AG10803 (cell line): Measurements from ENCODE around the gene JAK2.
"Not testable (repeated sequence)": the region's sequence is repeated elsewhere in the genome, so short reads cannot be mapped to it uniquely, and the experiment has no call there.

Source experiments
- DNase-seq: peaks from one replicate; pipeline ENCODE4 v3.0.0; 2010; ENCODE audit warnings: low read depth
- H3K4me3 ChIP-seq: 2 replicates; pipeline ENCODE4 v1.5.1; 2011; ENCODE audit warnings: mild to moderate bottlenecking, low read length, control low read depth
- TF ChIP-seq, protein P1 (sequence below): conservative IDR thresholded peaks from 2 replicates; pipeline ENCODE4 v1.5.1; 2011; ENCODE audit warnings: mild to moderate bottlenecking, low read length, control low read depth, inconsistent platforms

JAK2 gene

DNA sequence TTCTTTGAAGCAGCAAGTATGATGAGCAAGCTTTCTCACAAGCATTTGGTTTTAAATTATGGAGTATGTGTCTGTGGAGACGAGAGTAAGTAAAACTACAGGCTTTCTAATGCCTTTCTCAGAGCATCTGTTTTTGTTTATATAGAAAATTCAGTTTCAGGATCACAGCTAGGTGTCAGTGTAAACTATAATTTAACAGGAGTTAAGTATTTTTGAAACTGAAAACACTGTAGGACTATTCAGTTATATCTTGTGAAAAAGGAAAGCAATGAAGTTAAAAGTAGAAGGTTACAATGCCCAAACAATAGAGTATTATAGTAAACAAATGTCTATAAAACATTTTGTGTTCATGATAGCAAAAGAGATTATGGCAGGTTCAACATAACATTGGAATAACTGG is 88.6 kb downstream of the JAK2 start:
- TF ChIP-seq, protein P1, sequence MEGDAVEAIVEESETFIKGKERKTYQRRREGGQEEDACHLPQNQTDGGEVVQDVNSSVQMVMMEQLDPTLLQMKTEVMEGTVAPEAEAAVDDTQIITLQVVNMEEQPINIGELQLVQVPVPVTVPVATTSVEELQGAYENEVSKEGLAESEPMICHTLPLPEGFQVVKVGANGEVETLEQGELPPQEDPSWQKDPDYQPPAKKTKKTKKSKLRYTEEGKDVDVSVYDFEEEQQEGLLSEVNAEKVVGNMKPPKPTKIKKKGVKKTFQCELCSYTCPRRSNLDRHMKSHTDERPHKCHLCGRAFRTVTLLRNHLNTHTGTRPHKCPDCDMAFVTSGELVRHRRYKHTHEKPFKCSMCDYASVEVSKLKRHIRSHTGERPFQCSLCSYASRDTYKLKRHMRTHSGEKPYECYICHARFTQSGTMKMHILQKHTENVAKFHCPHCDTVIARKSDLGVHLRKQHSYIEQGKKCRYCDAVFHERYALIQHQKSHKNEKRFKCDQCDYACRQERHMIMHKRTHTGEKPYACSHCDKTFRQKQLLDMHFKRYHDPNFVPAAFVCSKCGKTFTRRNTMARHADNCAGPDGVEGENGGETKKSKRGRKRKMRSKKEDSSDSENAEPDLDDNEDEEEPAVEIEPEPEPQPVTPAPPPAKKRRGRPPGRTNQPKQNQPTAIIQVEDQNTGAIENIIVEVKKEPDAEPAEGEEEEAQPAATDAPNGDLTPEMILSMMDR = peak; percentile 38; the same call in 1 of the 2 replicates
- peak; percentile 9 for DNase-seq
- no peak overlapping the region for H3K4me3 ChIP-seq

DNA sequence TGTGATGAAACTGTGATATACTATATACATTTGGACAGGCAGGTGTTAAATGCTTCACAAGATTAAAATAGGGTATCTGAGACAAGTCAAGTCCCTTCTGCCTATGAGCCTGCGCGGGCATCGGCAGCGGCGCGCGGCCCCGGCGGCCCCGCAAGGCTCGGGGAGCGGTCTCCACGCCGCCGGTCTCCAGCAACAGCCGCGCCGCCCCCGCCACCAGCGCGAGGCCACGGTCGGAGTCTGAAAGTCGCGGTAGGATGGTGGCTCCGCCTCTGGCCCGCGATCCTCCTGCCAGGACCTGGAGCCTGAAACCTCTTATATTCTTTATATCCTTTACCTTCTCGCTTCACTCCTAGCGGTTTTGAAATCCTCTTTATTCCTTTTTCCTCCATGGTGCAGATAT is 100.9 kb downstream of the JAK2 start:
- no peak overlapping the region for H3K4me3 ChIP-seq
- TF ChIP-seq, protein P1 = no peak
- no peak for DNase-seq

DNA sequence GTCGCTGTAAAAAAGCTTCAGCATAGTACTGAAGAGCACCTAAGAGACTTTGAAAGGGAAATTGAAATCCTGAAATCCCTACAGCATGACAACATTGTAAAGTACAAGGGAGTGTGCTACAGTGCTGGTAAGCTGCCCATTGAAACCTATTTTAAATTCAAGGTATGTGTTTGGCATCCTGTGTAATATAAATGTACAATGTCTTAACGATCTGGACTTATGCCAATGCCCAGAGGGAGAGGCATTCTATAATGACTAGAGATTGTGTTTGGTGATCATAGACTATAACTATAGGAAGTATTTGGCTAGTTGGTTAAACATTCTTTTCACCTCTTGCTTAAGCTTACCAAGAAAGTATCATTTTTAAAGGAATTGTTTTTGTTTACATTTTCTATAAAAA is 104.7 kb downstream of the JAK2 start:
- no peak for DNase-seq
- H3K4me3 ChIP-seq = no peak overlapping the region
- TF ChIP-seq, protein P1 = no peak

DNA sequence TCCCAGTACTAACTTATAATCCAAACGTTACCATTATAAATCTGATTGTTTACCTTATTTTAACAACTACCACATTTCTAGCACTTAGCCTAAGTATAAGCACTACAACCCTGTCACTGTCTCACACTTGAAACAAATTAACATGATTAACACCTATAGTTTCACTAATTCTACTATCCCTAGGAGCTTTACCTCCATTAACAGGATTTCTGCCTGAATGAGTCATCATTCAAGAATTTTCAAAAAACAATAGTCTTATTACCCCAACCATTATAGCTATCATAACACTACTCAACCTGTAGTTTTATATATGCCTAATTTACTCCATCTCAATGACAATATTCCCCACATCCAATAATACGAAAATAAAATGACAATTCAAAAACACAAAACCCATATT is 110.7 kb downstream of the JAK2 start:
- no peak overlapping the region for H3K4me3 ChIP-seq
- no peak for DNase-seq
- TF ChIP-seq, protein P1 = no peak

DNA sequence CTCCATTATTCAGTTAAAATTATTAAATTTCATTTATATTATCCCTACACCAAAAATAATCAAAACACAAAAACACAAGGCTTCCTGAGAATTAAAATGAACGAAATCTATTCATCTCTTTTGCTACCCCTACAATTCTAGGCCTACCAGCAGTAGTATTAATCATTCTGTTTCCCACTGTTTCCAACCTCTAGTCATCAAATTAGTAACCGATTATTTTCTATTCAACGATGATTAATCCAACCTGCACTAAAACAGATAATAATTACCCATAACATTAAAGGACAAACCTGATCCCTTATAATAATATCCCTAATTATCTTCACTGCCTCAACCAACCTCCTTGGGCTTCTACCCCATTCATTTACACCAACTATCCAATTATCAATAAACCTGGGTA is 114.4 kb downstream of the JAK2 start:
- DNase-seq = no peak
- H3K4me3 ChIP-seq = no peak overlapping the region
- TF ChIP-seq, protein P1 = no peak

DNA sequence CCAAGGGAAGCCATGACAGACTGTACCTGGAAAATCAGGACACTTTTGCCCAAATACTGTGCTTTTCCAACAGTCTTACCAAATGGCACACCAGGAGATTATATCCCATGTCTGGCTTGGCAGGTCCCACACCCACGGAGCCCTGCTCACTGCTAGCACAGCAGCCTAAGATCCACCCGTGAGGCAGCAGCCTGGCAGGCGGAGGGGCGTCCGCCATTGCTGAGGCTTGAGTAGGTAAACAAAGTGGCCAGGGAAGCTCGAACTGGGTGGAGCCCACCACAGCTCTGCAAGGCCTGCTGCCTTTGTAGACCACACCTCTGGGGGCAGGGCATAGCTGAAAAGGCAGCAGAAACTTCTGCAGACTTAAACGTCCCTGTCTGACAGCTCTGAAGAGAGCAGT is 116.1 kb downstream of the JAK2 start:
- DNase-seq, H3K4me3 ChIP-seq: not testable (repeated sequence)

DNA sequence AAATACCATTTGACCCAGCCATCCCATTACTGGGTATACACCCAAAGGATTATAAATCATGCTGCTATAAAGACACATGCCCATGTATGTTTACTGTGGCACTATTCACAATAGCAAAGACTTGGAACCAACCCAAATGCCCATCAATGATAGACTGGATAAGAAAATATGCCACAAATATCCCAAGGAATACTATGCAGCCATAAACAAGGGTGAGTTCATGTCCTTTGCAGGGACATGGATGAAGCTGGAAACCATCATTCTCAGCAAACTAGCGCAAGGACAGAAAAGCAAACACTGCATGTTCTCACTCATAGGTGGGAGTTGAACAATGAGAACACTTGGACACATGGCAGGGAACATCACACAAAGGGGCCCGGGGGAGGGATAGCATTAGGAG is 121.4 kb downstream of the JAK2 start:
- not testable (repeated sequence) for DNase-seq, H3K4me3 ChIP-seq

DNA sequence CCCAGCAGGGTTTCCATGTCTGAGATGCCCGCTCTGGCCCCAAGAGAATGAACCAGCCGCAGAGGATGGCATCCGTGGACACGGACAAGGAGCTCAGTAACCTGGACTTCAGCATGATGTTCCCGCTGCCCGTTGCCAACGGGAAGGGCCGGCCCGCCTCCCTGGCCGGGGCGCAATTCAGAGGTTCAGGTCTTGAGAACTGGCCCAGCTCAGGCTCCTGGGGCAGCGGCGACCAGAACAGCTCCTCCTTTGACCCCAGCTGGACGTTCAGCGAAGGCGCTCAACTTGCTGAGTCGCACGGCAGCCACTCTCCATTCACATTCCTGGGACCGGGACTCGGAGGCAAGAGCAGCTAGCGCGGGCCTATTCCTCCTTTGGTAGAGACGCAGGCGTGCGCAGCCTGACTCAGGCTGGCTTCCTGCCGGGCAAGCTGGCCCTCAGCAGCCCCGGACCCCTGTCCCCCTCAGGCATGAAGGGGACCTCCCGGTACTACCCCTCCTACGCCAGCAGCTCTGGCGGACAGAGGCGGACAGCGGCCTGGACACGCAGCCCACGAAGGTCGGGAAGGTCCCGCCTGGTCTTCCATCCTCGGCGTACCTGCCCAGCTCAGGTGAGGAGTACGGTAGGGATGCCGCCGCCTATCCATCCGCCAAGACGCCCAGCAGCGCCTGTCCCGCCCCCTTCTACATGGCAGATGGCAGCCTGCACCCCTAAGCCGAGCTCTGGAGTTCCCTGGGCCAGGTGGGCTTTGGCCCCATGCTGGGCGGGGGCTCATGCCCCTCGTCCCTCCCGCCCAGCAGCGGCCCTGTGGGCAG is 126.0 kb downstream of the JAK2 start:
- DNase-seq = no peak
- TF ChIP-seq, protein P1 = no peak
- H3K4me3 ChIP-seq = no peak overlapping the region
